Measurements from ENCODE around the gene MRPL10. TPM values are rescaled to one million over a fixed set of nuclear protein-coding genes. Genes with fewer than 3 reads are reported as not detected.
A peak's percentile ranks its signal among the peaks of the same experiment; 100 is the strongest.

Gene MRPL10
- total RNA-seq, 1 donor from 2014 or later, result 59.7 TPM

DNA sequence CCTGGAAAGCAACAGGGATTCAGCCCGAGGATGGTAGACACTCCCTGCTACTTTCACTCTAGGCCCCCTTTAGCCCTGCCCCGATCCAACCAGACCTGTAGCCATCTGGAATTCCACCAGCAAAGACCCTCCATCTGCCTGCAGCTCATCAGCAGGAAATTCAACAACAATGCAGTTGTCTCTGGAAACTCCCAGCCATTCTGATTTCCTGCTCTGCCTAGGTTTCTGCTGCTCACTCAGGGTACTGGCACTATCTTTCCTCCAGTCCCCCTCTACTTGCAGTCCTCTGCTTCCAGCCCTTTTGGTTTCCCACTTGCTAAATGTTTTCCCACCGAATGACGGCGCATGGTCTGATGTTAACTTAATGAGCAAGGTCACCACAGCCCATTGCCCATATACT lies 22.3 kb upstream of the MRPL10 start:
- Histone ChIP-seq H3K4me3 (ENCODE audit: low read depth, low read length) (no peak overlapping the region), H3K27me3 (ENCODE audit: control insufficient read depth, insufficient read depth, low read length) (peaks cover 33% of the 10 kb centered on the region), H3K36me3 (ENCODE audit: control insufficient read depth, insufficient read depth, low read length) (no peaks in the 10 kb centered on the region)
- no peak for DNase-seq (ENCODE audit: low read depth)
- TF ChIP-seq, protein P1, sequence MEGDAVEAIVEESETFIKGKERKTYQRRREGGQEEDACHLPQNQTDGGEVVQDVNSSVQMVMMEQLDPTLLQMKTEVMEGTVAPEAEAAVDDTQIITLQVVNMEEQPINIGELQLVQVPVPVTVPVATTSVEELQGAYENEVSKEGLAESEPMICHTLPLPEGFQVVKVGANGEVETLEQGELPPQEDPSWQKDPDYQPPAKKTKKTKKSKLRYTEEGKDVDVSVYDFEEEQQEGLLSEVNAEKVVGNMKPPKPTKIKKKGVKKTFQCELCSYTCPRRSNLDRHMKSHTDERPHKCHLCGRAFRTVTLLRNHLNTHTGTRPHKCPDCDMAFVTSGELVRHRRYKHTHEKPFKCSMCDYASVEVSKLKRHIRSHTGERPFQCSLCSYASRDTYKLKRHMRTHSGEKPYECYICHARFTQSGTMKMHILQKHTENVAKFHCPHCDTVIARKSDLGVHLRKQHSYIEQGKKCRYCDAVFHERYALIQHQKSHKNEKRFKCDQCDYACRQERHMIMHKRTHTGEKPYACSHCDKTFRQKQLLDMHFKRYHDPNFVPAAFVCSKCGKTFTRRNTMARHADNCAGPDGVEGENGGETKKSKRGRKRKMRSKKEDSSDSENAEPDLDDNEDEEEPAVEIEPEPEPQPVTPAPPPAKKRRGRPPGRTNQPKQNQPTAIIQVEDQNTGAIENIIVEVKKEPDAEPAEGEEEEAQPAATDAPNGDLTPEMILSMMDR (IDR thresholded peaks at IDR 0.05; ENCODE audit: insufficient read depth, low read length, poor library complexity, severe bottlenecking), result no peak

DNA sequence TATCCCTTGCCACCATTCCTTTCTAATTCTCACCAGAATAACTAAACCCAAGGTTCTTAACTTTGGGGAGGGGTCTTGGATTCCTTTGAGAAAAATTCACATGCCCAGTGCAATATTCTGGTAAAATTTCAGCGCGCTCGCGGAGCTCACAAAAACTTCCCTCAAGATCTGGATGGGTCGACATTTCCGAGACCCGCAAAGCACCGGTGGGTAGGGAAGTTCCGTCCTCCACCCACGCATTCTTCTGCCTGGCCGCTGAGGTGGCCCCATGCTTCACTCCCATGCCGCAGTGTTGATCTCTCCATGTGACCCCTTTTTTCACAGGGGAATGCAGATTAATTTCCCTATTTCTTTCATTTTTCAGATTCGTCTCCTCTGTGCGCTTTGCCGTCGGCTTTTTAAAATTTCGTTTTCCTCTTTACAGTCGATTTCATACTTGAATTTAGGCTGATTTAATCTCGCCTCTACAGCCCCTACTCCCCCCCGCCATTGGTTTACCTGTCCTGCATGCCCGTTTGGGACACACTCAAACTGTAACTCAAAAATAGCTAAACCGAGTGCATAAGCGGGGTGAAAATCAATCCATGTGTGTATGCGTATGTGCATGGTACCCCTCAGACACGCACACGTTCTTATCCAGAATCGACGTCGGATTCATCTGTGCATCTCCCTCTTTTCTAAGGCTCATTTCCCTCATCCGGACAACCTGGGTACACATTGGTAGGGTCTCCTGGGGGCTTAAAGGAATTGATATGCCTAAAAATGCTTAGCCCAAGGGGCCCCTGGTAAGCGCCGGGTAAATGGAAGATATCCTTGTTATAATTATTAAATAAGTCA lies 21.0 kb upstream of the MRPL10 start:
- Histone ChIP-seq H3K36me3 (ENCODE audit: control insufficient read depth, insufficient read depth, low read length) (no peaks in the 10 kb centered on the region), H3K4me3 (ENCODE audit: low read depth, low read length) (no peak overlapping the region), H3K27me3 (ENCODE audit: control insufficient read depth, insufficient read depth, low read length) (peaks cover 39% of the 10 kb centered on the region)
- TF ChIP-seq, protein P1 (IDR thresholded peaks at IDR 0.05; ENCODE audit: insufficient read depth, low read length, poor library complexity, severe bottlenecking), result no peak
- no peak for DNase-seq (ENCODE audit: low read depth)

- TF ChIP-seq, protein P1 (IDR thresholded peaks at IDR 0.05; ENCODE audit: insufficient read depth, low read length, poor library complexity, severe bottlenecking), result no peak
- peaks cover 44% of the 10 kb centered on the region for H3K27me3 ChIP-seq (ENCODE audit: control insufficient read depth, insufficient read depth, low read length)
- DNase-seq (ENCODE audit: low read depth), result no peak
- no peak overlapping the region for H3K4me3 ChIP-seq (ENCODE audit: low read depth, low read length)
- H3K36me3 ChIP-seq (ENCODE audit: control insufficient read depth, insufficient read depth, low read length), result no peaks in the 10 kb centered on the region
These were observed 20.4 kb upstream of the MRPL10 start for GRCh38 chr17:47851764-47852112.

DNA sequence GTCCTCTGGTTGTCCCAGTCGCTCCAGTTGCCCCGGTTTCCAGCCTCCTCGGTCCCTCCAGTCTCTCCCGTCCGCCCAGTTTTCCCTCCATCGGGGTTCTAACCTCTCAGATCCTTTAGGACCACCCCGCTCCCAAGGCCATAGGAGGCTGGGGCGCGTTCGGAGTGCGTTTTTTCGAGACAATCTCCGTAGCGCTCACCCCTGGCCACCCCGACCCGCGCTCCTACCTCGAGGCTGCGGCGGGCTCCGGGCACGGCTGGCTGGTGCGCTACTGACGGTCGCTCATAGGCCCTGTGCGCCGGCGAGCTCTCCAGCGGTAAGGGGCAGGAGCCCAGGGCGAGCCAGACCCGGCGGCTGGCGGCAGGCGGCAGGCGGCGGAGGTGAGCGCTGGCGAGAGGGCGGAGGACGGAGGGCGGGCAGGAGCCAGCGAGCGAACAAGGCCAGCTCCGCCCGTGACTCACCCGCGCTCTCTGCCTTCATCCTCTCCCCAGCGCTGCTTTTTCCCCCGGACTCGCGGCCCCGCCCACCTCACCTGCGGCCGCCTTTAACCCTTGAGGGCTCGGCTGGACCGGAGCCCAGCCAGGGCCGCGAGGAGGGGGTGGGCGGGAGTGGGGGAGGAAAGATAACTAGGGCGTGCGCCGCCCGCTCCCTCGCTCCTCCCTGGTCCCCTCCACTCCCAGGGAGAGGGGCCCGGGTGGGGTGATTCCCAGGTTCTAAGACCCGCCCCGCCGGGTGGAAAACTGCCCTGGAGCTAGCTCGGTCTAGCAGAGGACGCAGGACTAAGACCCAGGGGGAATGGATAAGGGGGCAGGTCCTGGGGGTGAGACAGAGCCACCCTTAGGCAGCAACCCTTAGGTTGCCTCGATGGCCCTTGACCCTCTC lies 19.6 kb upstream of the MRPL10 start, which contains the start of gene SP6:
Gene SP6, minus strand, starts transcription at position 472 of the 882 bp plus-strand sequence. CDS start 2,734 bp downstream, outside the sequence.
- Histone ChIP-seq H3K4me3 (ENCODE audit: low read depth, low read length) (peak within 1 kb of the TSS; percentile 45), H3K27me3 (ENCODE audit: control insufficient read depth, insufficient read depth, low read length) (peaks cover 44% of the 10 kb centered on the region), H3K36me3 (ENCODE audit: control insufficient read depth, insufficient read depth, low read length) (no peaks in the 10 kb centered on the region)
- DNase-seq (ENCODE audit: low read depth), result peak; percentile 42
- TF ChIP-seq, protein P1 (IDR thresholded peaks at IDR 0.05; ENCODE audit: insufficient read depth, low read length, poor library complexity, severe bottlenecking), result no peak

DNA sequence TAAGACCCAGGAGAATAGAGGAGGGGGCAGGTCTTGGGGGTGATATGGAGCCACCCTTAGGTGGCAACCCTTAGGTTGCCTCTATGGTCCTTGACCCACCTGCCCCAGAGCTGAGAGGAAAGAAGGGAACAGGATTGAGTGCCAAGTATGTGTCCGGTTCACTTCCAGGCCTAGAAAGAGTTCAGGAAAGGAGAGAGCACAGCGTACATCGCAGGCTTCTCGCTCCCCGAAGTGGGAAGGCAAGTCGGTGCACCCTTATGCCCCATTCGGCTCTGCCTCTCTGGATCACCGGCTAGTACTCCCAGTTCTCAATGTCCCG lies 19.0 kb upstream of the MRPL10 start:
- Histone ChIP-seq H3K27me3 (ENCODE audit: control insufficient read depth, insufficient read depth, low read length) (peaks cover 41% of the 10 kb centered on the region), H3K4me3 (ENCODE audit: low read depth, low read length) (peak overlapping the region; percentile 45), H3K36me3 (ENCODE audit: control insufficient read depth, insufficient read depth, low read length) (no peaks in the 10 kb centered on the region)
- no peak for DNase-seq (ENCODE audit: low read depth)
- TF ChIP-seq, protein P1 (IDR thresholded peaks at IDR 0.05; ENCODE audit: insufficient read depth, low read length, poor library complexity, severe bottlenecking), result no peak
